Stimulated activated CD4-positive, alpha-beta T cell treated with anti-CD3 and anti-CD28 coated beads, Interleukin-4, amount 100 ng/mL, for 24 hours (primary cell): ENCODE data around the gene KRT72.

ENCODE experiments used
- DNase-seq: peaks from one replicate; pipeline ENCODE4 v3.0.0-alpha.2; 2020

The KRT72 gene

DNA sequence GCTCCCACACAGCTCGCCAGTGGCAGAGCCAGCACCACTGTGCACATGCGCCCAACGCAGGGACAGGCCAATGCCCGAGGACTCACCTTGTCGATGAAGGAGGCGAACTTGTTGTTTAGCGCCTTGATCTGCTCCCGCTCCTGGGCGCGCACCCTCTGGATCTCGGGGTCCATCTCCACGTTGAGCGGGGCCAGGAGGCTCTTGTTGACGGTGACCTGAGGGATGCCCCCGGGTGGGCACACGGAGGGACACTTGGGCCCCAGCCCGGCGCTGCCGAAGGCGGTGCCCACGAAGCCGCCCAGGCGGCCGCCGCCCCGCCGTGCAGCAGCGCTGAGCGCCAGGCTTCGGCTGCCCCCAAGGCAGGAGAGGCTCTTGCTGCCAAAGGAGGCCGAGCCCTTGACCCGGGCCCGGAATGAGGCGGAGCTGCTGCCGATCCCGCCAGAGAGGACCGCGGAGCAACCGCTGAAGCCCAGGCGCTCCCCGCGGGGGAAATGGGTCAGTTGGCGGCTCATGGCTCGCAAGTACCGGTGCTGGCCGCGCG lies at the start of gene KRT72:
Gene KRT72, minus strand, starts transcription at position 523 of the 541 bp plus-strand sequence. Its CDS starts 11 bp downstream, at position 512.
- DNase-seq = no peak

- DNase-seq = no peak
Measured at GRCh38 chr12:52650520-52651081, 49.3 kb upstream of the KRT72 start.

- DNase-seq = no peak
Measured at GRCh38 chr12:52649066-52649465, 47.8 kb upstream of the KRT72 start.

DNA sequence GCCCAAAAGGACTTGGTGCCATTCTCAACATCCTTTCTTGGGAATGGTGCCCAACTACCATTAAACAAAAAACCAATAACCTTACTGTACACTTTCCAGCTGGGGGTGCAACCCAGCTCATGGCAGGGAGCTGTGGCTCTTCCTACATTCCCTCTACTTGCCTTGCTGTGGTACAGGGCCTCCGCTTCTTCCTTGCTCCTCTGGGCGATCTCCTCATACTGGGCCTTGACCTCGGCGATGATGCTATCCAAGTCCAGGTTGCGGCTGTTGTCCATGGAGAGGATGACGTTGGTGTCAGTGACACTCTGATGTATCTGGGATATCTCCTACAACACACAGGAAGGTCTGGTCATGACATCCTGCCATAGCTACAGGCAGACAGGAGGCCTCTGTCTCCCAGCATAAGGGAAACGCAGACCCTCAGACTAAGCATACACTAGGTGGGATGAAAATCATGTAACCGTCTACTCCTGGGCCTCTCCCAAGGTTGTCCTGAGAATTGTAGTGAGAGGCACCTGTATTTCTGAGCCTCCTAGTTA lies 46.8 kb upstream of the KRT72 start:
- no peak for DNase-seq

GRCh38 chr12:52647601-52648000 lies 46.3 kb upstream of the KRT72 start:
- no peak for DNase-seq

DNA sequence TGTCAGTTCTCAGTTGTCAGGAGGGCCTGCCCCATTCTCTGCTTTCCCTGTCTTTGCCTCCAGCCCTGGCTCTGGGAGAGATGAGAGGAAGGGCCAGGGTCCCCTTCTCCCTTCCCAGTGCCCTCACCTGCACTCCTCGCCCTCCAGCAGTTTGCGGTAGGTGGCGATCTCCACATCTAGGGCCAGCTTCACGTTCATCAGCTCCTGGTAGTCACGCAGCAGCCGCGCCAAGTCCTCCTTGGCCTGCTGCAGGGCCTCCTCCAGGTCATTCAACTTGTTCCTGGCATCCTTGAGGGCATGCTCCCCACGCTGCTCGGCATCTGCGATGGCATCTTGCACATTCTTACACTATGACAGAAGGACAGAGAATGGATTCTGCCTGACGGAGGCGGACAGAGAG lies 45.4 kb upstream of the KRT72 start:
- no peak for DNase-seq

GRCh38 chr12:52645982-52646381 lies 44.7 kb upstream of the KRT72 start:
- DNase-seq = no peak

DNA sequence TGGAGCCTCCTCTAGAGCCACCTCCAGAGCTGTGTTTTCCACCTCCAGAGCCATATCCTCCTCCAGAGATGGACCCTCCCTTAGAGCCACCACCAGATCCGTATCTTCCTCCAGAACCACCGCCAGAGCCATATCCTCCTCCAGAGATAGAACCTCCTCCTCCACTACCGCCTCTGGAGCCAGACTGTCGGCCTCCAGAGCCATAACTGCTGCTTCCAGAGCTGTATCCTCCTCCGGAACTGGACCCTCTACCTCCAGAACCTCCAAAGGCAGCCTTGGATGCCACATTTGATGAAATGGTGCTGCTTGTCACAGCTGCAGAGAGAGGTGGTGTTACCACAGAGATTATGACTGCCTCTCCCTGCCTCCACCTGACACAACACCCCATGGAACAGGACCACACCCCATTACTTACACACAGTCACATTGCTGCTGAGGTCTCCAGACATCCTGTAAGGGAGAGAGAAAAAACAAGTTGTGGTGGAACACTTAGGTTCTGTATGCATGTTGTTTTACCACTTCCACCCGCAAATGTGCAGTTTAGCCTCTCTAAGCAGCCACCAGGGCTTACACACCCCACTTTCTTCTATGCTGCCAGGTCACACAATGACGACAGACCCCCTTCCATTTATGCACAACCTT lies 44.0 kb upstream of the KRT72 start:
- DNase-seq = peak; percentile 15

DNA sequence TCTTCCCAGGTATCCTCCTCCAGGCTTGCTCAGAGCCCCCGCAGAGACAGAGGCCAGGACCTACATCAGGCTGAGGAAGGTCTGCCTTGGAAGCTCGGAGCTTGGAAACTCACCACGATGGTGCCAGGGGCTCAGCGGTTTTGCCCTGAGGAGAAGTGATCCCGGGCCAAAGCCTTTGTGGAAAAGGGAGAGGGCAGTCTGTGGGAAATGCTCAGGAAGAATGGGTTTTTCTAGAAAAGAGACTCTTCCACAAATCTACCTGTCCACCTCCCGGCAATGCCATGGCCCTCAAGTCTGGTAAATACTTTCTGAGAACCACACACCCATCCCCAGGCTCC lies 42.8 kb upstream of the KRT72 start:
- DNase-seq = no peak

DNA sequence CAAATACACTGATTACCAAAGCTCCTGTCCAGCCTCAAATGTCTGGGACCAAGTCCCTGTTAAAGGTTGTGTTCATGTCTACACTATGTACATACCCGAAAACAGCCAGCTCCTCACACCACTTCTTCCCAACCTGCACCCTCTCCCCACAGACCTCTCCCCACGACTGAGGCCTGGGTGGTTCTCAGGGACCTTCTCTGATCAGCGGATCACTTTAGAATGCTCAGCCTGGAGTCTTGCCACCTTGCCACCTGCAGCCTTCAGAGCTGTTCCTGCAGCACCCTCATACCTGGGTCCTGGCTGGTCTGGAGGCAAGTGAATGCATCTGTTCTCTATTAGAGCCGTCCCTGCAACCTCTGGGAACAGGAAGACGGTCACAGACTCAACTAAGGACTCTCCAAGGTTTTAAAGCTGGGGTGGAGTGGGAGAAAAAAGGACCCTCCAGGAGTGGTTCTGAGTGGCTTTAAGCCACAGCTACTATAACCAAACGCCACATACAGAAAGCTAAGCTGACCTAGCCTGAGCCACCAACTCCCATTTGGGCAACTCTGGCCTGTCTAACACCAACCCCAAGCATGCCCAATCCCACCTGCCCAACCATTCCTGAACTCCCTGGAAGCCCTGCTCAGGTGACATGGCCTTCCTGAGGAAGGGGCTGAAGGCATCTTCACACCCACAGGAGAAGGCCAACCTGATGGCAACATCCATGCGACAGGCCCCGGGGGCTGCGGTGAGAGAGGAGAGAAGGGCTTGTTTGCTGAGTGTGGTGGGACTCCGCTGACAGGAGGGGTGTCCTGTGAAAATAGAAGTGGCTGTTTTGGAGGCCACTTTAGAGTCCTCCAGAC lies 42.2 kb upstream of the KRT72 start:
- DNase-seq = no peak

GRCh38 chr12:52641468-52641867 lies 40.2 kb upstream of the KRT72 start:
- DNase-seq = no peak

DNA sequence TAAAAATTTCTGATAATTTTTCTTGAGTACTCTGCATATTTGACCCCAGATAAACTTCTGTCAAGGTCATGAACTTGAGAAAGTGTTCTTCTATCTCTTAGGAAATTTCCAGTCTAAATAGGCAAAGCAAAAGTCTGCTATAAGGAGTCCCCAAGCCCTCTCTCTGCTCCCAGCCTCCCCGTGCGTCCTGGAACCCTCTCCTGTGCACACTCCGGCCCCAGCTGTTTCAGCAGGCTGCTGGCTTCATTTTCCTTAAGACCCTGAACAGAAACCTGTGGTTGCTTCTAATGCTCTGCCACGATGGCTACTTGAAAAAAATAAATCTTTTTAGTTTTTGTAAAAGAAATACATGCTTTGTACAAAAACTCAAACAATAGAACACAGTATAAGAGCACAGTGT lies 36.0 kb upstream of the KRT72 start:
- no peak for DNase-seq

- DNase-seq = no peak
Measured at GRCh38 chr12:52636592-52637258, 35.5 kb upstream of the KRT72 start.

- DNase-seq = no peak
Measured at GRCh38 chr12:52636189-52636588, 34.9 kb upstream of the KRT72 start.

DNA sequence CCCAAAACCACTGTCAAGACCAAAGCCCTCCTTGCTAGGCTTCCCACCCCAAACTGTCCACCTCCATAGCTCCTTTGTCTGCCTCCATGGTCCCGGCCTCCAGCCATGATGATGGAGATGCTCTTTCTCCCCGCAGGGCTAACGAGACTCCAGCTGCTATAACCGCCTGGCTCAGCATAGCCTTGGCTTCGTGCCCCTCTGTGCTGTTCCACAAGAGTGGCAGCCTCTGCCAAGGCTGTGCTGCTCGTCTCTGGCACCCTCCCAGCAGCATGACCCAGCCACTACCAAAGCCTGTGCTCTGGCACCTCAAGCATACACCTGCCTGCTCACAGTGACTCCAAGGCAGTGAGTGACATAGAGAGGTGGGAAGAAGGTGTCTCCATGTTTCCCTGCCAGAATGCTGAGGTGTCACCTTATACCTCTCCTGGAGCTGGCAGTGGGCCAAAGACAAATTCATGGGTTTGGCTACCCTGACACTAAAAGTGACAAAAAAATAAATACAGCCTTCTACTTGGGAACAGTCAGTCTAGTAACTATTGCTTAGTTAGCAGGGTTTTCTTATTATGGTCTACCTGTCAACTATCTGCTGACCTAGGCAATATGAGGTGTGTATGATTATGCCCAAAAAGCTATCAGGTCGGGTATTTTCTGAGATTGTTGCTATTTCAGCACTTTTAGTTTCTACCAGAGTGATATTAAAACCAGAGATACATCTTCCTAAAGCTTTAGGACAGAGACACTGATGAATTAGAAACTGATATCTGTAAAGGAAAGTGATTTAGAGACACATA lies 33.2 kb upstream of the KRT72 start:
- no peak for DNase-seq

DNA sequence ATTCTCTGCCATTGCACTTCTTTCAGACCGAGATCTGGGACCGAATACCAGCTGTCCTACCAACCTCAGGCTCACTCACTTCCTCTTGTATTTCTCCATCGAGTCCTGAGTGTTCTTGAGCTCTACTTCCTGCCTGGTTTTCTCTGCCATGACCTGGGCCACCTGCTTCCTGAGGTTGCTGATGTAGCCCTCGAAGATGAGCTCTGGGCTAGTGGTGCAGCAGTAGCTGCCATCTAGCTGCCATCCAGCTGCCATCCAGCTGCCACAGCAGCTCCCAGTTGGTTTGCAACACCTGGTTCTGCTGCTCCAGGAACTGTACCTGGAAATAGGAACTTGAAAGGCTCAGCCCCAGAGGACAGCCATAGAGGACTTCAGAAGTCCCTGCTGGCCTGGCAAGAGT lies 32.1 kb upstream of the KRT72 start:
- DNase-seq = no peak

GRCh38 chr12:52632656-52633055 lies 31.4 kb upstream of the KRT72 start:
- no peak for DNase-seq

GRCh38 chr12:52631676-52632459 lies 30.6 kb upstream of the KRT72 start:
- DNase-seq = no peak

DNA sequence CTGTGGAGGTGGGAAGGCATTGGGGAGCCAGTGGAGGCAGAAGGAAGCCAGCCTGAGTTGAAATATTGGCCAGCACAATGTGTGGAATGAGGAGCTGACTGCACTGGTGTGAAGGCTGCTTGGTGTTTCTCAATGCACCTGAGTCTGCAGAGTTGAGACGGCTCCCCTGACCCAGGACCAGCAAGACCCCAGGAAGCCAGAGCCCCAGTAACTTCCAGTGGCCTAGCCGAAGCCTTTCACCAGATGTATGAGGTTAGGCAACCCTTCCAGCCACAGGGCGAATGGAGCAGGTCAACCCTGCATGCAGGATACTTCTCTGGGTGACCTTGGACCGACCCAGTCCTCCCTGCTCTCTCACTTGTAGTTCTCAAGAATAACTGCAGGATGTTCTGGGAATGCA lies 30.0 kb upstream of the KRT72 start:
- DNase-seq = no peak

GRCh38 chr12:52630599-52631200 lies 29.4 kb upstream of the KRT72 start:
- no peak for DNase-seq

GRCh38 chr12:52630008-52630500 lies 28.8 kb upstream of the KRT72 start:
- DNase-seq = no peak
